GM19023 (cell line): ENCODE results near the gene OR4C45.
"Not testable (repeated sequence)": the region's sequence is repeated elsewhere in the genome, so short reads cannot be mapped to it uniquely, and the experiment has no call there.

Source experiments
- ATAC-seq: cut with Tn5 transposase; IDR thresholded peaks from one replicate; pipeline ENCODE4 v1.9.1; 2021; ENCODE audit warnings: mild to moderate bottlenecking, moderate library complexity; ENCODE audit not compliant: unreplicated experiment

Gene OR4C45

GRCh38 chr11:50032574-50032973 is at the start of gene OR4C45:
OR4C45 (plus strand) TSS chr11:50032874.
- no peak for ATAC-seq

DNA sequence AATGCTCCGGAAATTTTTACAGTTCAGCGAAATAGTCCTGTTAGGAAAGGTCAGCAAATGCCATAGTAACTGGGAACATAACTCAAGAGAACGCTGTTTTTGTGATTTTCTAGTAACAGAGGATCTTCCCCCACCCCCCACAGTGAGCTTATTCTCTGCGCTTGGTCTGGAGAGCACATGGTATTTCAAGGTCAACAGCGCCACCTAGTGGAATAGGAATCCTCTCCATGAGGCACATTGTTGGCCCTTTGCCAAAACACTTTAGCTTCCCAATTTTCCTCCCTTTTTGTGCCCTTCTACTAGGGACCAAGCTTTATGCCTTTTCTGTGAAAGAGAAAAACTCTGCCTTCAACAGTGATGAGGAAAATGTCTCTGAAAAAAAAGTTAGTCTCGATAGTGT is 37.1 kb upstream of the OR4C45 start:
- ATAC-seq, result no peak

- no peak for ATAC-seq
Observed at GRCh38 chr11:50030193-50030592, 2.5 kb upstream of the OR4C45 start.

DNA sequence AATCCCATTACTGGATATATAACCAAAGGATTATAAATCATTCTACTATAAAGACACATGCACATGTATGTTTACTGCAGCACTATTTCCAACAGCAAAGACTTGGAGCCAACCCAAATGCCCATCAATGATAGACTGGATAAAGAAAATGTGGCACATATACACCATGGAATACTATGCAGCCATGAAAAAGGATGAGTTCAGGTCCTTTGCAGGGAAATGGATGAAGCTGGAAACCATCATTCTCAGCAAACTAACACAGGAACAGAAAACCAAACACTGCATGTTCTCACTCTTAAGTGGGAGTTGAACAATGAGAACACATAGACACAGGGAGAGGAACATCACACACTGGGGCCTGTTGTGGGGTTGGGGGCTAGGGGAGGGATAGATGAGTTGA is 3.6 kb downstream of the OR4C45 start:
- not testable (repeated sequence) for ATAC-seq

- no peak for ATAC-seq
Observed at GRCh38 chr11:50037251-50037650, 4.6 kb downstream of the OR4C45 start.

GRCh38 chr11:50044647-50045046 is 12.0 kb downstream of the OR4C45 start:
- no peak for ATAC-seq

DNA sequence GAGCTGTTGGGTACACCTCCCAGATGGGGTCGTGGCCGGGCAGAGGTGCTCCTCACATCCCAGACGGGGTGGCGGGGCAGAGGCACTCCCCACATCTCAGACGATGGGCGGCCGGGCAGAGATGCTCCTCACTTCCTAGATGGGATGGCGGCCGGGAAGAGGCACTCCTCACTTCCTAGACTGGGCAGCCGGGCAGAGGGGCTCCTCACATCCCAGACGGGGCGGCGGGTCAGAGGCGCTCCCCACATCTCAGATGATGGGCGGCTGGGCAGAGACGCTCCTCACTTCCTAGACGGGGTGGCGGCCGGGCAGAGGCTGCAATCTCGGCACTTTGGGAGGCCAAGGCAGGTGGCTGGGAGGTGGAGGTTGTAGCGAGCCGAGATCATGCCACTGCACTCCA is 30.4 kb downstream of the OR4C45 start:
- not testable (repeated sequence) for ATAC-seq

- no peak for ATAC-seq
Observed at GRCh38 chr11:50070389-50070788, 37.7 kb downstream of the OR4C45 start.

- ATAC-seq, result no peak
Observed at GRCh38 chr11:50071584-50072225, 39.0 kb downstream of the OR4C45 start.

GRCh38 chr11:50072226-50073112 is 39.8 kb downstream of the OR4C45 start:
- no peak for ATAC-seq

- no peak for ATAC-seq
Observed at GRCh38 chr11:50073113-50074105, 40.7 kb downstream of the OR4C45 start.

DNA sequence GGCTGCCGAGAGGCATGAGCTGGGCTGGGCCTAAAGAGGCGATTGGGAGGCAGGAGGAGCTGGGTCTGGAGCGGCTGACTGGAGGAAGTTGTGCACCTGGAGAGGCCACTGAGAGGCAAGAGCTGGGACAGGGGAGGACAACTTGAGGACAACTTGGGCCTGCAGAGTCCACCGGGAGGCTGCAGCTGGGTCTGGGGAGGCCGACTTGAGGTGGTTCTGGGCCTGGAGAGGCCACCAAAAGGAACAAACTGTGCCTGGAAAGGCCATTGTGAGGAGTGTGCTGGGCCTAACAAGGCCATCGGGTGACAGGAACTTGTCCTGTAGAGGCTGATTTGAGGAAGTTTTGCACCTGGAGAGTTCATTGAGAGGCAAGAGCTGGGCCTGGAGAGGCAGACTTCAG is 41.5 kb downstream of the OR4C45 start:
- ATAC-seq, result no peak

GRCh38 chr11:50075856-50076255 is 43.2 kb downstream of the OR4C45 start:
- ATAC-seq, result no peak

- ATAC-seq, result no peak
Observed at GRCh38 chr11:50077526-50077925, 44.9 kb downstream of the OR4C45 start.

DNA sequence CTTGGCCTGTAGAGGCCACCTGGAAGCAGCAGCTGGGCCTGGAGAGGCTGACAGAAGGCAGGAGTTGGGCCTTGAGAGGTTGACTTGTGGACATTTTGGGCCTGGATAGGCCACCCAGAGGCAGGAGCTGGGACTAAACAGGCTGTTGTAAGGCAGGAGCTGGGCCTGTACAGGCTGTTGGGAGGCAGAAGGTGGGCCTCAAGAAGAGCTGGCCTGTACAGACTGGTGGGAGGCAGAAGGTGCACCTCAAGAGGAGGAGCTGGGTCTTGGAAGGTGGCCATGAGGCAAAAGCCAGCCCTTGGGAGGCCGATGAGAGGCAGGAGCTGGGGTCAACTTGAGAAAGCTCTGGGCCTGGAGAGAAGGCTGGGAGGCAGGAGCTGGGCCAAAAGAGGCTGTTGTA is 45.3 kb downstream of the OR4C45 start:
- ATAC-seq, result no peak

GRCh38 chr11:50078946-50079345 is 46.3 kb downstream of the OR4C45 start:
- not testable (repeated sequence) for ATAC-seq

- ATAC-seq, result no peak
Observed at GRCh38 chr11:50080256-50080655, 47.6 kb downstream of the OR4C45 start.
